Upper lobe of left lung (tissue), 4 donors: ENCODE measurements around the gene LCE2B.
"Not testable (repeated sequence)": the region's sequence is repeated elsewhere in the genome, so short reads cannot be mapped to it uniquely, and the experiment has no call there.

Experiments used
- CTCF ChIP-seq, 6 experiments: fragments of 450-650 bp in 4 of 6; fragments of 200-600 bp in 2 of 6; sonication (generic) in 2 of 6; IDR thresholded peaks; one replicate each; pipeline ENCODE4 v1.5.1; 2016 to 2019; ENCODE audit warnings: antibody characterized with exemption in 6 of 6
- EP300 ChIP-seq, 4 donors: sonication (generic); formaldehyde crosslinking; IDR thresholded peaks; one replicate each; pipeline ENCODE4 v1.5.1; 2017; ENCODE audit warnings: antibody characterized with exemption in 4 of 4, control low read depth in 2 of 4
- POLR2A ChIP-seq, 4 donors: fragments of 450-650 bp; IDR thresholded peaks; one replicate each; pipeline ENCODE4 v1.5.1; 2016 to 2017; ENCODE audit warnings: antibody characterized with exemption in 4 of 4, mild to moderate bottlenecking in 2 of 4
- POLR2AphosphoS5 ChIP-seq, 2 donors: sonication (generic); formaldehyde crosslinking; IDR thresholded peaks; one replicate each; pipeline ENCODE4 v1.5.1; 2017; ENCODE audit warnings: antibody characterized with exemption in 2 of 2

GRCh38 chr1:152666171-152666570 is 19.8 kb upstream of the LCE2B start:
- TF ChIP-seq CTCF, POLR2AphosphoS5, POLR2A, EP300 (IDR thresholded peaks at IDR 0.05): not testable (repeated sequence)
